GM21717 (cell line): ENCODE measurements around the gene STYX.
A peak's percentile ranks its signal among the peaks of the same experiment; 100 is the strongest.

Experiments used
- ATAC-seq: cut with Tn5 transposase; IDR thresholded peaks from one replicate; pipeline ENCODE4 v1.9.1; 2021; ENCODE audit warnings: mild to moderate bottlenecking, moderate library complexity; ENCODE audit not compliant: unreplicated experiment

Gene STYX, protein sequence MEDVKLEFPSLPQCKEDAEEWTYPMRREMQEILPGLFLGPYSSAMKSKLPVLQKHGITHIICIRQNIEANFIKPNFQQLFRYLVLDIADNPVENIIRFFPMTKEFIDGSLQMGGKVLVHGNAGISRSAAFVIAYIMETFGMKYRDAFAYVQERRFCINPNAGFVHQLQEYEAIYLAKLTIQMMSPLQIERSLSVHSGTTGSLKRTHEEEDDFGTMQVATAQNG

DNA sequence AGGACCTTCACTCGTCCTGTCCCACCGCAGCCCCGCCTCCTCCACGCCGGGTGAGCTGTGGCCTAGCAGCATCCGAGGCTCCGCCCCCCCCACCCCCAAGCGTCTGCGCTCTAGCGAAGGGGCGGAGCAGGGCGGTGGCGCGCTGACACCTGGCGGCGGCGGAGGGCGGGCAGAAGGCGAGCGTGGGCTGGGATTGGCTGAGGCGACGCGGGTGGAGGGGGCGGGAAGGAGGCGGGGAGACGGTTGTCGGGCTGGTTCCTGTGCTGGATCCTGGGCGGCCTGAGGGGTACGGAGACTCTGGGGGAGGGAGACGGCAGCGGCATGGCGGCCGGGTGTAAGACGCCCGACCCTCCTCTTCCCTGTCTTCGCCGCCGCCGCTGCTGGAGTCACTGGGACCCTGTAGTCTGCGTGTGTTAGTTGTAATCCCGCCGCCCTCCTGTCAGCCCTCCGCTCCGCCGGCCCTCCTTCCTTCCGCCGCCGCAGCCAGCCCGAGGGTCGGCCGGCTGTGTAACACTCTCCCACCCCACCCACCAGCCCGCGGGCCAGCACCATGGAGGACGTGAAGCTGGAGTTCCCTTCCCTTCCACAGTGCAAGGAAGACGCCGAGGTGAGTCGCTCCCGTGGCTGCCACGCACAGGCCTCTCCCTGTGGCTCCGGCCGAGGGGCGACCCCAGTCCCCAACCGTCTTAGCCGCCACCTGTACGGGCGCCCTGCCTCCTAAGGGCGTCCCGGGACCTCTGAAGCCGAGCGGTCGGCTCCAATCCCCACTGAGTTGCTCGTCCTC is at the start of gene STYX:
TSS of gene STYX (plus strand) at position 242 of the 784 bp plus-strand sequence. CDS start at position 551, 309 bp downstream.
- peak; percentile 92 for ATAC-seq

GRCh38 chr14:52683985-52684520 is 45.9 kb upstream of the STYX start:
- ATAC-seq, result no peak

- ATAC-seq, result no peak
These were observed 43.8 kb upstream of the STYX start for GRCh38 chr14:52686176-52686575.

- ATAC-seq, result no peak
These were observed 38.8 kb upstream of the STYX start for GRCh38 chr14:52690983-52691760.

DNA sequence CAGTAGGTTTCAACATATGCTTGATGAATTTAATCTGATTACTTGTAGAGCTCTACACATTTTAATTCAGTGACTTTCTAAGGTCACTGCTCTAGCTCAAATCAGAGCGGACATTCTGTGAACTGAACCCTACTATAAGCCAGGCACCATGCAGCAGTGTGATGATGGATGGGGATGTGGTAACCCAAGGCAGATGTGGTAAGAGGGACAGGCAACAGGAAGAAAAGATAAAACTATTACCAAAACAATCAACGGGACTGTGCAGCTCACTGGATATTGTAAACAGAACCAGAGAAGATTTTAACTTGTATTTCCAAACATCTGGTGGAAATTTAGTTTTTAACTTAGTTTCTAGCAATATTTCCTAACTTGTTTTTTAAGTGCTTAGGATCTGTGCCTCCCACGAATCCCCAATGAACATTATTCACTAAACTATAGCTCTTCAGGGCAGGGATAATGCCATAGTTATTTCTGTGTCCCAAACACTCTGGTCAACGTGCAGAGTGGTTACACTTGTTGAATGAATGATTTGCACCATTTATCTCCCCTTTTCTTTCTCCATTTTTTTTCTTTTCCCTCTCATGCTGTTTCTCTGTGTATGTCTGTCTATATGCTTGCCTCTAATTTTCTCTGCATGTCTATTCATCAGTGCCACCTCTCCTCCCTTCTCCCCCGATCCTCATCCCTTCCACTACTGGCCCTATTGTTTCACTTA is 37.6 kb upstream of the STYX start:
- no peak for ATAC-seq

DNA sequence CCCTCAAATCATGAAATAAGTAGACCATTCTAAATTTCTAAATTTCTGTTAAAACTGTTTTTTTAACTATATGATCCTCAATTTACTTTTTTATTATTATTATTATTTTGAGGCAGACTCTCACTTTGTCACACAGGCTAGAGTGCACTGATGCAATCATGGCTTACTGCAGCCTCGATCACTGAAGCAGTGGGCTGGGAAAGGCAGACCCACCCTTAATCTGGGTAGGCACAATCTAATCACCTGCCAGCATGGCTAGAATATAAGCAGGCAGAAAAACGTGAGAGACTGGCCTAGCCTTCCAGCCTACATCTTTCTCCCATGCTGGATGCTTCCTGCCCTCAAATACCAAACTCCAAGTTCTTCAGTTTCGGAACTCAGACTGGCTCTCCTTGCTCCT is 36.9 kb upstream of the STYX start:
- ATAC-seq, result no peak

GRCh38 chr14:52693532-52693931 is 36.4 kb upstream of the STYX start:
- no peak for ATAC-seq

DNA sequence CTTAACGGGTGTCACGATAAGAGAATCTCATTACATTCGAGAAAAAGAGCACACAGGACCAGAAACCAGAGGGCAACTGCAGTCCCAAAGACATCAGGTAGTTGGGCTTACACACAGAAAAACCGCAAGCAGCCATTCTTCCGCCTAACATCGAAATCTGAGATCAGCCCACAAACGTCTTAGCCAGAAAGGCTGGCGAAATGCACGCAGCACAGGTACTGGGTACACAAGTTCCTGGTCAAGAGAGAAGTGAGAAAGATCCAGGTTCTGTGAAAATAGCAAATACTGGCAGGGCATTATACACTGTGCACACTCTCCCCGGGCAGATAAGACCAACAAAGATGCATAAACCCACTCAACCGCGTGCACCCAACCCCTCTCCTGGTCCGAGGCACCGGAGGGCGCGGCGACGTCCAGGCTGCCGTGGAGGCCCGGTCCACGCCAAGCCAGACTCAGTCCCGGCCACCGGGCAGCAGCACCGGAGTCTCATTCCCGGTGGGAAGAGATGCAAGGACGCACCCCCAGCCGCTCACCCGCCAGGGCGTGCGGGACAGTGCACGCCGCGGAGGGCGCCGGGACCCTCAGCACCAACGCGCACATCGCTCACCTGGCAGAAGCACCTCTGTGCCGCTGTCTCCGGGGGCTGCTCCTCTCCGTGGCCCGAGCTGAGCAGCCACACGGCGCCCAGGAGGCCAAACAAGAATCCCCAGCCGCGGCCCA is 35.0 kb upstream of the STYX start:
- ATAC-seq, result peak; percentile 58

- peak; percentile 72 for ATAC-seq
These were observed 34.4 kb upstream of the STYX start, which contains the start of gene ERO1A for GRCh38 chr14:52695481-52696091. ERO1A (minus strand) TSS chr14:52695558; CDS start chr14:52695481, 77 bp downstream.

DNA sequence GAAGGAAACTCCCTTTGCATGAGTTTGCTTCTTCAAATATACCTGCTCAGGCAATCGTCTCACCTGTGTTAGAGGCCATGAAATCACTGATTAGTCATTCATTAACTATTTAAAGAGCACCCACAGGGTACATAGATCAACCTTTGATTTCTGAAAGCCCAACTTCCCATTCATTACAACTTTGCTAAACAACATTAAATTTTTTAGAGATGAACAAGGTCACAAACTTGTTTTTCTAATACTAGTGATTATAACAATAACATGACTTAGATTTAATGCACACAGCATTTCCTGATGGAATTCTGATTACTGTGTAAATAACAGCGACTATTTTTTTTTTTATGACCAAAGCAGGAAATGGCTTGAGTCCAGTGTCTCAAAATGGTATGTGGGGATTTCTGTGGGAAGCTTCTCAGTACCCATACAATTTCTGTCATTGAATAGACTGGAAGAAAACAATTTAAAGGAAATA is 29.2 kb upstream of the STYX start:
- no peak for ATAC-seq

DNA sequence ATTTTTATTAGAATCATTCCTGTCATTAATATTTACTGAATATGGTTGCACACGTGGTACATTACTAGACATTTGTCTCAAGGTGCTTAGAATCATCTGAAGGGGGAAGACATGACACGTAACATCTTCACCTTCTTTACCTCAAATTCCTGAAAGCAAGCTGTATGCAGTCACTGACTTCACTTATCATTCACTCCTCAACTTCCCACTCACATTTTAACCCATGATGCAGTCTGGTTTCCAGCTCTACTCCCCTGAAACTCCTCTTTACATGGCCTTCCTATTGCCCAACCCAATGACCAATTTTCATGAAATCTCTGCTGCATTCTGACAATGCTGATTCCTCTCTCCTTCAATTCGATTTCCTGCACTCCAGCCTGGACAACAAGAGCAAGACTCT is 28.7 kb upstream of the STYX start:
- no peak for ATAC-seq

DNA sequence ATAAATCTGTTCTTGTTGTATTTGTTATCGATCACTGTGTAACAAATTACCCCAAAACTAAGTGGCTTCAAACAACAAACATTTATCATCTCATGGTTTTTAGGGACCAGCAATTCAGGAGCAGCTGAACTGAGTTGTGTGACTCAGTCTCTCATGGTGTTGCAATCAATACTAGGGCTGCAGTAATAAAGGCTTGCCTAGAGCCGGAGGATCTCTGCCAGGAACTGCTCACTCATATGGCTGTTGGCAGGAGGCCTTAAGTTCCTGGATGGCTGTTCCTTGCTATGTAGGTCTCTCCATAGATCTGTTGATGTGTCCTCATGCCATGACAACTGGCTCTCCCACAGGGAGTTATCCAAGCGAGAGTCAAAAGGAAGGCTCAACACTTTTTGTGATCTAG is 26.7 kb upstream of the STYX start:
- ATAC-seq, result no peak

GRCh38 chr14:52703664-52704063 is 26.3 kb upstream of the STYX start:
- ATAC-seq, result no peak

DNA sequence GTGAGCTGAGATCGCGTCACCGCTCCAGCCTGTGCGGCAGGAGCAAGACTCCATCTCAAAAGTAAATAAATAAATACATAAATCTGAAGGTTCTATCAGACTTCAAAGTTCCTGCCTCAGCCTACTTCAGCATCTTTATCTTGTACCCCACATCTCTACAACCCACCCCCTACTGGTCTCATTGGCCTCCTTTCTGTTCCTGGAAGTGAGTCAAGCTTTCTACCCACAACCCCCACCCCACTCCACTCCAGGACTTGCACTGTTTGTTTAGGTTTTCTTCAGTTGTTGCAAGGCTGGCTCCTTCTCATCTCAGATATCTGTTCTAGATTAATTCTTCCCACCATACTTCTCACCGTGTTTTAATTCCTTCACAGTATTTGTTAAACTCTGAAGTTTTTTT is 23.7 kb upstream of the STYX start:
- no peak for ATAC-seq

DNA sequence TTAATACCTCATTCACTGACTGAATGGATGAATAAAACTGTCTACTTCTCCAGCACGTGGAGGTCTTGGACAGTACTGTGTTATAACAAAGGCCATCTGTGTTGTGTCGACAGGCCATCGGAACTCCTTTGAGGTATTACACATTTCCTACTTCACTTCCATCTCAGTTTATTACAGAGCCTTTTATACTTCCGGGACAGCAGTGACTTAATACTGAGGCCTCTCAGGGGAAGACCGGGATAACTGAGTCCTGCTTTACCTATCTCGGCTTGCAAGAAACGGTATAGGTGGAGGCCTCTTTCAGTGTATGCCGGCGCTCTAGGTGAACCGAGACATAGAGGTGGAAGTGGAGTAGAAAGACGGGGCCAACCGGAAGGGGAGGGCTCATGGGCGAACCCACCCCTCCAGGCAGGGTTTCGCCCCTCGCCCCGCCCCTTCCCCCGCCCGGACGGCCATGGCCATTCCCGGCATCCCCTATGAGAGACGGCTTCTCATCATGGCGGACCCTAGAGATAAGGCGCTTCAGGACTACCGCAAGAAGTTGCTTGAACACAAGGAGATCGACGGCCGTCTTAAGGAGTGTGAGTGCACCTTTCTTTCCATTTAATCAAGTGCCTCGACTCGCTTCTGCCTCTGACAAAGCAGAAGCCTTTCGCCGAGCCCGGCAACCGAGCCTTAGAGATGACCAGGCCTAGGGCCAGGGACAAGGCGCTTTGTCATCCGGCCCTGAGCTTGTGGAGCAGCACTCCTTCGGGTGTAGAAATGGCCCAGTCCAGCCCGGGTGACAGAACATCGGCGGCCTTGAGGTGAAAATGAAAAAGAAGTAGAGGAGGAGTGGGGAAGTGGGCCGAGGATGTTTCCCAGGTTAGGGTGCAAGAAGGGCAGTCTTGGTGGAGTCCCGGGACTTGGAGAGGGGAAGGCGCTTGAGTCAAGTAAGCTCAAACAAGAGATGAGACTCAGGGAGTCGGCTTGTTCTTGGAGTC is 23.0 kb upstream of the STYX start, which contains the start of gene PSMC6:
TSS of gene PSMC6 (plus strand) at position 477 of the 983 bp plus-strand sequence. CDS start at position 497, 20 bp downstream.
- peak; percentile 95 for ATAC-seq

GRCh38 chr14:52711666-52712065 is 18.3 kb upstream of the STYX start:
- no peak for ATAC-seq

- no peak for ATAC-seq
These were observed 13.8 kb upstream of the STYX start for GRCh38 chr14:52716155-52716554.
